NCI-H2081 treated with DMSO at 0.1 percent for 48 hours (cell line): ENCODE data around the gene PDAP1.
"Not testable (repeated sequence)": the region's sequence is repeated elsewhere in the genome, so short reads cannot be mapped to it uniquely, and the experiment has no call there.

ENCODE experiments used
- DNase-seq: peaks from one replicate; lab custom pipeline; 2025; lab: John Stamatoyannopoulos, UW

Gene PDAP1

GRCh38 chr7:99408379-99409191 lies at the start of gene PDAP1, which contains the start of gene BUD31:
Gene PDAP1, minus strand, starts transcription at chr7:99408597. Its CDS starts 49 bp downstream, at chr7:99408548.
Gene BUD31, plus strand, starts transcription at chr7:99408969. Its CDS starts 2,124 bp downstream, at chr7:99411093.
- peak; percentile 93 for DNase-seq

DNA sequence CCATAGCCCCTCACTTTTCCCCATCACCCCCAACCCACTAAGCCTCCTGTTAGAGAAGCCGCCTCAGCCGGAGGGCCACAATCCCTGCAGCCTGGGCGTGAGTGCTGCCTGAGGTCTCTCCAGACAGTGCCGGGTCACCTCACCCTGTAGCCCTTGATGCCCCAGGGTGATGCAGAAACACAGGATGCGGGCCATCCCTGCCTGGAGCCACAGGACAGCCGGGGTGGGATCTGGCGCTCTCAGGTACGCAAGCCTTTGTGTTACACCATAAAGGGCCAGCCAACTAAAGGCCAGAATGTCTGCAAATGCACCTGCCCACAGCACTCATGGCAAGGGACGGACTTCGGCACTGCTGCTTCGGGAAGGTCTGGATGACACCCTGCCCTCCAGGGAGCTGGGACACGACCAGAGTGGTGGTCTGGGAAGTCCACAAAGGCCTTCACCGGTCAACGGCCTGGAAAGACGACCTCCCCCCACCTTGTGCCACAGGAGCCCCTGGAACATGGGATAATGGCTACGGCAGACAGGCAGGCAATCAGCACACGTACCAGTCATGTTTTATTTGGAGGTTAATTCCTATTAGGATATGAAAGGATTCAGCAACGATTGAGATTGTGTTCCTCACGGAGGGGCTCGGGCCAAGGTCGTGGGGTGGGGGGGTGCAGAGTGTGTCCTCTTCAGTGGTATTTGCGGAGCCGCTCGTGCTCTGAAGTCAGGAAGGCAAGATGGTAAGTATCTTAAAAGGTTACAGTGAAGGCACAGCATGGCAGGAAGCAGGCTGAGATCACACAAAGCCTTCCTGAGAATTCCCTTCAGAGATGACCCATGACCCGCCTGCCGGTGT lies 49.5 kb upstream of the PDAP1 start:
- no peak for DNase-seq

DNA sequence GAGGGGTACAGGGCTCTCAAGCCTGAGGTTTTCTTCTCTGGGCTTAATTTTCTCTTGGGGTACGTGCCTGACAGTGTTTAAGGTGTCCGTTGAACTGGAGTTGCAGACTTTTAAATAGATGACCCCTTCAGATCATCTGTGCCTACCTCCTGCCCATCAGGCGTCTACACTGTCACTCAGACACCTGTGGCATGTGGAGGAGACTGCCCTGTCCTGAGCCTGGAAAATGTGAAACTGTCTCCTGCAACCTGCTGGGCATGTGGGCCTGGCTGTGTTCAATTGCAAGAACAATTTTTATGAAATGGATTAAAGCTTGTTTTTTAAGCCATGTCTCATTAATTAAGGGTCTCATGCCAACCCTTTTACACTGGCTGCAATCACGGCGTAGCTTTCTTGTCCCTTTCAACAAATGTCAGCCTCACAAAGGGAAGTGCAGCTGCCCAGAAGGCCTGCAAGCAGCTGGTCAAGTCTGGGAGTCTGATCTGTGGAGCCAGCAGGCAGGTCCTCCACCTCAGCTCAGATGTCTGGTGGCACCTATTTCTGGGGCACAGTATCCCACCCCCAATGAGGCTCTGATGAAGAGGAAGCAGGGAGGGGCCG lies 48.8 kb upstream of the PDAP1 start:
- DNase-seq, result no peak

GRCh38 chr7:99456288-99456687 lies 47.9 kb upstream of the PDAP1 start:
- DNase-seq, result no peak

DNA sequence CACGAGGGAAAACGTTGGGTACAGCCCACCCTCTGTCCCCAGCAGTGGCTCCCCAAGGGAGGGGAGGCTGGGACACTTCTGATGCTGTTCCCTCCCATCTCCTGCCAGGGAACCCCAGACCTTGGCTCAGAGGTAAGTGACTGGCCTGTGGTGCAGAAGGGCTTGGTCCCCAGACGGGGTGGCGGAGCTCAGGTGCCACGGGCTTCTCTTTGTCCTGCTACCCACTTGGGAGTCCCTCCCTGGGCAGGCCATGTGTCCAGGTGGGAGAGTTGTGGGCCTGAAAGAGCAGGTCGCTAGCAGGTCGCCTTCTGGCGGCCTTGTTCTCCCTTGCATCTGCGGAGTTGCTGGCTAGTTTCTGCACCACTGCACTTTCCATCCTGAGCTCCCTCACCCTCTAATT lies 47.5 kb upstream of the PDAP1 start:
- no peak for DNase-seq

GRCh38 chr7:99453105-99453504 lies 44.7 kb upstream of the PDAP1 start:
- DNase-seq, result no peak

- no peak for DNase-seq
Measured at GRCh38 chr7:99452541-99452940, 44.1 kb upstream of the PDAP1 start.

DNA sequence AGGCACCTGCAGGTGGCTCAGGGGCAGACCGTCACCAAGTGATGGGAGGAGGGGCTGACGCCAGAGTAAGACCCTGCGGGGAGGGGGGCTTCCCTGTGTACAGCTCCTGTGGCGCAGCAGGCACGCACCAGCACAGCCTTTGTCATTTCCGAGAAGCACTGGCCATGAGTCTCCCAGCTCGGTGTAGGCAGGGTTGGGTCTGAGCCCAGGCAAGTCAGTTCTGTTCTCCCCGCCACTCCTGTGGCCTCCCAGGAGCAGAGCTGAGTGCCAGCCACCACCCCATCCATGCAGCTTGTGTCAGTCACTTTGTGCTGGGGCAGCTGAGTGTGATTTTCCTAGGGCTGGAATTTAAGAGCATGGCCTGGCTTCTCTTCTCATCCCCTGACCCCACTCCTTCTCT lies 43.5 kb upstream of the PDAP1 start:
- no peak for DNase-seq

GRCh38 chr7:99449326-99449725 lies 40.9 kb upstream of the PDAP1 start:
- DNase-seq, result no peak

GRCh38 chr7:99448855-99449254 lies 40.5 kb upstream of the PDAP1 start:
- no peak for DNase-seq

DNA sequence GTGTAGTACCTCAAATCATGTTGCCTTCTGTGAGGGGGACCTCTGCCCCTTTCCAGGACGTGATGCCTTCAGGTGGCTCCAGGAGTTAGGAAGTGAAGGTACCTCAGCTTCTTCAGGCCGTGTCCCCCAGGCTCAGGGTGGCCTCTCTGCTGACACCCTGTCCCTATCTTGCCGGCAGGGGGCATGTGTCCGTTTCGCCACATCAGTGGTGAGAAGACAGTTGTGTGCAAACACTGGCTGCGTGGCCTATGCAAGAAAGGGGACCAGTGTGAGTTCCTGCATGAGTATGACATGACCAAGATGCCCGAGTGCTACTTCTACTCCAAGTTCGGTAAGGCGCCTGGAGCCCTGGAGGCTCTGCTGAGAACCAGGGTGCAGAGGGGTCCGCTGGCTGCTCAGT lies 39.5 kb upstream of the PDAP1 start:
- DNase-seq, result no peak

DNA sequence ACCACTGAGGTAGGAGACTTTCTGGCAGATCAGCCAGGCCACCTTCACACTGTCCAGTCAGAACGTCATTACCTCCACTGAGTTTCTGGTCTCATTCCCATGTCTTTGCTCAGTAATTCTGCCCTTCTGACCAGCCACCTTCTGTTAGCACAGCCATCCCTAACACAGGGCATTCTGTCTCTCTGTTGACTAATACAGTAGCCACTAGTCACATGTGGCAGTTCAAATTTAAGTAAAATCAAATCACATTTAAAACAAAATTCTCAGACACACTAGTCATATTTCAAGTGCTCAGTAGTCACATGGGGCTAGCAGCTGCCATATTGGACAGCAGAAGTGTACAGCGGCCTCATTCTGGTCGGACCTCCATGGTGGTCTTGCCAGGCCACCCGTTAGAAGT lies 37.7 kb upstream of the PDAP1 start:
- no peak for DNase-seq

GRCh38 chr7:99440195-99440594 lies 31.8 kb upstream of the PDAP1 start:
- DNase-seq, result no peak

DNA sequence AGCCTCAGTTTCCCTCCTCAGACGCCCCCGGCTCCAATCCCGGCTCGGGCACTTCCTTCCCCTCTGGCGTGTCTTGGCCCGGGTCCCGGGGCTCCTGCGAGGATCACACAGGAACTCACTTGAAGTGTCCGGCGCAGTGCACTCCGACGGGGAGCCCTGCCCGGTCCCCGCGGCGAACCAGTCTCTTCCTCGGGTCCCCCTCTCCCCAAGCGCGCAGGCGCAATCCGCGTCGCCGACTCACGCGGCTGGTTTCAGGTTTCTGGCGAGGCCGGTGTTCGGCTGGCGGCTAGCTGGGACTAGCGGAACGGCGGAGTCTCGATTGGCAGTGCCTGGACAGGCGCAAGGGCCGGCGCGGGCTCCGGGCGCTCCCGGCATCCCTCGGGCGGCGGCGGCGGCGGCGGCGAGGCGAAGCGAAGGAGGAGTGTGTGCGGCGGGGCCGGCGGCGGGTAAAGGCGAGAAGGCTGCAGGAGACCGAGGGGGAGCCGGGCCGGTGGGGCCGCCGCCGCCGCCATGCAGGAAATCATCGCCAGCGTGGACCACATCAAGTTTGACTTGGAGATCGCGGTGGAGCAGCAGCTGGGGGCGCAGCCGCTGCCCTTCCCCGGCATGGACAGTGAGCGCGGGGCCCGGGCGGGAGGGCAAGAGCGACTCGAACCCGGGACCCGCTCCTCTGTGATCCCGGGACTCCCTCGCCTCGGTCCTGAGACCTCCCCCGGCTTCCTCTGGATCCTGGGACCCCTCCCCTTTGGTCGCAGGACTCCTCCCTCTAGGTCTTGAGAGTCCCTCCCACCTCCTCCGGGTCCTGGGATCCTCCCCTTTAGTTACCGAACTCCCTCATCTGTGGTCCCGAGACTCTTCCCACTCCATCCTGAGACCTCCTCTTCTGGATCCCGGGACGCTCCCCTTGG lies 30.4 kb upstream of the PDAP1 start, which contains the start of the genes CPSF4 and PTCD1:
Gene CPSF4, plus strand, starts transcription at position 371 of the 908 bp plus-strand sequence. Its CDS starts 140 bp downstream, at position 511.
Gene PTCD1, minus strand, starts transcription at position 226 of the 908 bp plus-strand sequence. CDS start 3,556 bp downstream, outside the sequence.
- DNase-seq, result peak; percentile 83

- no peak for DNase-seq
Measured at GRCh38 chr7:99437946-99438572, 29.7 kb upstream of the PDAP1 start.

- DNase-seq, result no peak
Measured at GRCh38 chr7:99433158-99433557, 24.8 kb upstream of the PDAP1 start.

DNA sequence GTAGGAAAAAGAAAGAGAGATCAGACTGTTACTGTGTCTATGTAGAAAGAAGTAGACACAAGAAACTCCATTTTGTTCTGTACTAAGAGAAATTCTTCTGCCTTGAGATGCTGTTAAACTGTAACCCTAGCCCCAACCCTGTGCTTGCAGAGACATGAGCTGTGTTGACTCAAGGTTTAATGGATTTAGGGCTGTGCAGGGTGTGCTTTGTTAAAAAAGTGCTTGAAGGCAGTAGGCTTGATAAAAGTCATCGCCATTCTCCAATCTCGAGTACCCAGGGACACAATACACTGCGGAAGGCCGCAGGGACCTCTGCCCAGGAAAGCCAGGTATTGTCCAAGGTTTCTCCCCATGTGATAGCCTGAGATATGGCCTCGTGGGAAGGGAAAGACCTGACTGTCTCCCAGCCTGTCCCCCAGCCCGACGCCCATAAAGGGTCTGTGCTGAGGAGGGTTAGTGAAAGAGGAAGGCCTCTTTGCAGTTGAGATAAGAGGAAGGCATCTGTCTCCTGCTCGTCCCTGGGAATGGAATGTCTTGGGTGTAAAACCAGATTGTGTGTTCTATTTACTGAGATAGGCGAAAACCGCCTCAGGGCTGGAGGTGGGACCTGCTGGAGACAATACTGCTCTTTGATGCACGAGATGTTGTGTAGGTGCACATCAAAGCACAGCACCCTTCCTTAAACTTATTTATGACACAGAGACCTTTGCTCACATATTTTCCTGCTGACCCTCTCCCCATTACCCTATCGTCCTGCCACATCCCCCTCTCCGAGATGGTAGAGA lies 23.6 kb upstream of the PDAP1 start:
- DNase-seq, result not testable (repeated sequence)

DNA sequence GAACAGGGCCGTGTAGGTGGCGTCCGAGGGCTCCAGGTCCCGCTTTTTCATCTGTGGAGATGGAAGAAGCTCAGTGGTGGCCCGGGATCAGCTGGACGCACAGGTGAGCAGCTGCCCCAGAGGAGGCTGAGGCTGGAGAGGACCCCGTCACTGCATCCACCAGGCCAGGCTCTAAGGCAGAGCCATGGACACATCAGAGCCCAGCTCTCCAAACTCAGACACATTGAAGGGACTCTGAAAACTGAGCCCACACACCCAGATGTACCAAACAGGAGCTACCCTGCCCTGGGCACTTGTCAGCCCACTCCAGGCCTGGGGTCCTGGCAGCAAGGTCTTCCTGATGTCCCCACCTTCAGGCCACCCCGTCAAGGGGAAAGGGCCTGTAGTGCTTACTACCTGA lies 21.4 kb upstream of the PDAP1 start:
- DNase-seq, result no peak

DNA sequence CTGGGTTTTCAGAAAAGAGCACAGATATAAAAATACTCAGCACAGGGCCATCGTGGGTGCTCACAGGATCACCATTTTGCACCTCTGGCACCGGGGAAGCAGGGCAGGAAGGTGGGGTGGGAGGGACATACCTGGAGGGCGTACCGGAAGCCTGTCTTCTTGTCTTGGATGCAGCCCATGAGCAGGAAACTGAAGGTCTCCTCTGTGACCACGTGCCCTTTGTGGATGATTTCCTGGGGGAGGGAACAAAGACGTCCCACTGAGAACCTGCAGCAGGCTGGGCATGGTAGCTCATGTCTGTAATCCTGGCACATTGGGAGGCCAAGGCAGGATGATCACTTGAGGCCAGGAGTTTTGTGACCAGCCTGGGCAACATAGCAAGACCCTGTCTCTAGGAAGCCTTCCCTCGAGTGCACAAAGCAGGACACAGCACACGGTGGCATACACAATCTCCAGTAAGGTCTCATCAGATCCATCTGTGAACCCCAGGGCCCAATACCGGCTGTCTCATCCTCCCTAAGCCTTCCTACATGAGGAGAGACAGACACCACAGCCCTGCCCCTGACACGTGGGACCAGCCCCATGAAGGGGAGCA lies 20.7 kb upstream of the PDAP1 start:
- no peak for DNase-seq
